CD4-positive, alpha-beta T cell treated with Interleukin-4 for 4 hours (primary cell): ENCODE measurements around the gene ACACB.

ENCODE experiments used
- DNase-seq: peaks from one replicate; pipeline ENCODE4 v3.0.0-alpha.2; 2020

ACACB gene

GRCh38 chr12:109115758-109116610 lies at the start of gene ACACB:
ACACB (plus strand) TSS chr12:109116587; CDS start chr12:109139406, 22,819 bp downstream.
- no peak for DNase-seq

GRCh38 chr12:109069307-109070271 lies 46.8 kb upstream of the ACACB start:
- no peak for DNase-seq

GRCh38 chr12:109074866-109075265 lies 41.5 kb upstream of the ACACB start:
- no peak for DNase-seq

GRCh38 chr12:109082751-109083150 lies 33.6 kb upstream of the ACACB start:
- DNase-seq: no peak

GRCh38 chr12:109084425-109084824 lies 32.0 kb upstream of the ACACB start:
- no peak for DNase-seq

- no peak for DNase-seq
These were observed 30.8 kb upstream of the ACACB start for GRCh38 chr12:109085590-109085989.

GRCh38 chr12:109087250-109087649 lies 29.1 kb upstream of the ACACB start:
- DNase-seq: no peak

- no peak for DNase-seq
These were observed 27.6 kb upstream of the ACACB start for GRCh38 chr12:109088818-109089217.

GRCh38 chr12:109089683-109090082 lies 26.7 kb upstream of the ACACB start:
- no peak for DNase-seq

GRCh38 chr12:109092497-109093021 lies 23.8 kb upstream of the ACACB start:
- no peak for DNase-seq

GRCh38 chr12:109093022-109093918 lies 23.1 kb upstream of the ACACB start, which contains the start of gene ALKBH2:
ALKBH2 (minus strand) TSS chr12:109093472; CDS start chr12:109092786, 686 bp downstream.
- peak; percentile 93 for DNase-seq

- DNase-seq: no peak
These were observed 19.3 kb upstream of the ACACB start for GRCh38 chr12:109097140-109097434.

- peak; percentile 96 for DNase-seq
These were observed 18.8 kb upstream of the ACACB start, which contains the start of gene UNG for GRCh38 chr12:109097435-109098182. UNG (plus strand) TSS chr12:109097597; CDS start chr12:109097680, 83 bp downstream.

- DNase-seq: no peak
These were observed 18.2 kb upstream of the ACACB start for GRCh38 chr12:109098183-109098604.

GRCh38 chr12:109098651-109099050 lies 17.7 kb upstream of the ACACB start:
- no peak for DNase-seq

GRCh38 chr12:109099431-109100020 lies 16.9 kb upstream of the ACACB start:
- peak; percentile 23 for DNase-seq

GRCh38 chr12:109100741-109101140 lies 15.6 kb upstream of the ACACB start:
- no peak for DNase-seq

- no peak for DNase-seq
These were observed 13.9 kb upstream of the ACACB start for GRCh38 chr12:109102491-109102890.

GRCh38 chr12:109105176-109105575 lies 11.2 kb upstream of the ACACB start:
- DNase-seq: no peak

- no peak for DNase-seq
These were observed 6.5 kb upstream of the ACACB start for GRCh38 chr12:109109746-109110350.
